ENCODE results near the gene EVC2.

Gene EVC2

DNA sequence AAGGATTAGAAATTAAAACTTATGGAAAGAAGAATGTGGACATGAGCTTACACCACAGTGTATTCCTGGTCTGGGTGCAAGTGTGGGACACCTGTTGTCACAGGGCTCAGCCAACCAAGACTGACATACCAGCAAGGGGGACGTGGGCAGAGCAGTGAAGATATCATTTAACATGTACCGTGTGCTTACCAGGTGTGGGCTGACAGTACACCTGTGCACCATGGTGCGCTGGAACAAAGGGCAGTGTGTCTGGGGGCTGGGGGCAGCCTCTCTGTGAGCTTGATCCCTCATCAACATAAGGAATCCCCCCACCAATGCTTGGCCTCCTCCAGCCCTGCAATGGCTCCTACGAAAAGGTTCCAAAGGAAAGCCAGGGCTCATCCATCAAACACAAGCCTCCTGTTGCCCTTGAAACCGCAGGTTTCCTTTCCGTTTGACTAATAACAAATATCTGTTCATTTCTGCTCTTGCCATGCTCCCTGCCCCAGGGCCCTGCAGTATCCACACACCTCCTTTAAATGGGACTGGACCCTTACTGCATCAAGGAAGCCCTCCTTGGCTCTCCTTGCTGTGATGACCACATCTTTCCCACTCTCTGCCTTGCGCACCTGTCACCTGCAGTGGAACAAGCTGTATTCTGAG is 16.7 kb downstream of the EVC2 start:
- TF ChIP-seq, protein P1, sequence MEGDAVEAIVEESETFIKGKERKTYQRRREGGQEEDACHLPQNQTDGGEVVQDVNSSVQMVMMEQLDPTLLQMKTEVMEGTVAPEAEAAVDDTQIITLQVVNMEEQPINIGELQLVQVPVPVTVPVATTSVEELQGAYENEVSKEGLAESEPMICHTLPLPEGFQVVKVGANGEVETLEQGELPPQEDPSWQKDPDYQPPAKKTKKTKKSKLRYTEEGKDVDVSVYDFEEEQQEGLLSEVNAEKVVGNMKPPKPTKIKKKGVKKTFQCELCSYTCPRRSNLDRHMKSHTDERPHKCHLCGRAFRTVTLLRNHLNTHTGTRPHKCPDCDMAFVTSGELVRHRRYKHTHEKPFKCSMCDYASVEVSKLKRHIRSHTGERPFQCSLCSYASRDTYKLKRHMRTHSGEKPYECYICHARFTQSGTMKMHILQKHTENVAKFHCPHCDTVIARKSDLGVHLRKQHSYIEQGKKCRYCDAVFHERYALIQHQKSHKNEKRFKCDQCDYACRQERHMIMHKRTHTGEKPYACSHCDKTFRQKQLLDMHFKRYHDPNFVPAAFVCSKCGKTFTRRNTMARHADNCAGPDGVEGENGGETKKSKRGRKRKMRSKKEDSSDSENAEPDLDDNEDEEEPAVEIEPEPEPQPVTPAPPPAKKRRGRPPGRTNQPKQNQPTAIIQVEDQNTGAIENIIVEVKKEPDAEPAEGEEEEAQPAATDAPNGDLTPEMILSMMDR (IDR thresholded peaks at IDR 0.05; ENCODE audit: control extremely low read depth, extremely low read depth, low read depth, missing control alignments): no peak
- DNase-seq (ENCODE audit: extremely low spot score): no peak
- CTCF ChIA-PET: no interaction called here
- POLR2A ChIA-PET: no interaction called here

DNA sequence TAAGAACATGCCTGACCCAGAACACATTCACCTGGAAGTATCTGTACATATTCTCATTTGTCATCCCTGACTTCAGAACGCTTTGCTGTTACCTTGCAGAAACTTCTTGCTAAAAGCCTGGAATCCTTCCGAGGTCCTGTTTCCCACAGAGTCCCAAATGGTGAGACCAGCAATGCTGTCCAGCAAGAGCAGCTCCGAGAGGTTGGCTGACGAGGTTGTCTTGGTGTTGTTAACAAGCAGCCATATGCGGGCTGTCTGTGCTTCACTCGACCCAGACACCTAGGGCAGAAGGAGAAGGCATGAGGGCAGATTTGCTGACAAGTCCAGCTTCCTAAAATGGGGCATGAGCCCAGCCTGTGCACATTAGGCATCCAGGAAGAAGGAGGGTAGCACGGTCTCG is 19.3 kb downstream of the EVC2 start:
- DNase-seq (ENCODE audit: extremely low spot score): no peak
- ChIA-PET POLR2A (no interaction called here), CTCF (interaction anchor here (1.0 kb wide), 1 partner anchor 20 kb away, joined by 3 read pairs; no protein-coding TSS in a partner anchor)
- TF ChIP-seq, protein P1 (IDR thresholded peaks at IDR 0.05; ENCODE audit: control extremely low read depth, extremely low read depth, low read depth, missing control alignments): no peak

DNA sequence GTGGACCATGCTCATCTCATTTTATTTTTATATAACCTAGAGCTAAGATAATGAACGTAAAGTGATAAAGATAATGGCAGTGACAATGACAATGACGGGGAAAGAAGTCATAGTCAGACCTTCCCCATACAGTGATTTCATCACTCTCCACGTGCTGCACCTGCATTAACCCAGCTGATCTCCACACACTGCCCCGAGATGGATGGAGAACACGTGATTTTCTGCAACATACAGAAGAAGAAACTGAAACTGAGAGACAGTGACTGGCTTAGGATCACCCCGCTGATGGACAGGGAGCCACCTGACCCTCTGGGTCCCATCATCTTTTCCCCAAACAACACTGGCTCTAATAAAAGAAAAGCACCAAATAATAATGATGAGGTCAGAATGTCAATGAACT is 22.0 kb downstream of the EVC2 start:
- POLR2A ChIA-PET: no interaction called here

DNA sequence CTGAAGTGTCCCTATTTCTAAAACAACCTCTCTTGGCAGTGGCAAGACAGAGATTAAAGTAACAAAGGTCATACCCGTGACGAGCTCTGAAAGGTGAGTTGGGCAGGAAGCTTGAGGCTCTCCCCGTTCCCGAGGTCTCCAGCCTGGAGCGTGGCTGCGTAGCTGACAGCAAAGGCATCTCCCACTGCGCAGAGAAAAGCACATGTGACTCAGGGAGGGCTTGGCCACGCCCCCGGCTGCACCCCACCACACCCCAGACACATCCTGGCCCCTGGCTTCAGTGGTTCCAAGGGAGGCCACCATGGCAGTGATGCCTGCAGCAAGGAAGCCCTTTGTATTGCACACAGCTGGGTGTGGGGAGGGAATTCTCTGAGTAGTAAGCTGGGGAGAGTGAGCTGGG is 23.1 kb downstream of the EVC2 start:
- POLR2A ChIA-PET: no interaction called here
- CTCF ChIA-PET: no interaction called here
- TF ChIP-seq, protein P1 (IDR thresholded peaks at IDR 0.05; ENCODE audit: control extremely low read depth, extremely low read depth, low read depth, missing control alignments): no peak
- DNase-seq (ENCODE audit: extremely low spot score): no peak

More for the DNA sequence above, 22.0 kb downstream of the EVC2 start:
- DNase-seq (ENCODE audit: extremely low spot score): no peak
- TF ChIP-seq, protein P1 (IDR thresholded peaks at IDR 0.05; ENCODE audit: control extremely low read depth, extremely low read depth, low read depth, missing control alignments): no peak
- CTCF ChIA-PET: no interaction called here

DNA sequence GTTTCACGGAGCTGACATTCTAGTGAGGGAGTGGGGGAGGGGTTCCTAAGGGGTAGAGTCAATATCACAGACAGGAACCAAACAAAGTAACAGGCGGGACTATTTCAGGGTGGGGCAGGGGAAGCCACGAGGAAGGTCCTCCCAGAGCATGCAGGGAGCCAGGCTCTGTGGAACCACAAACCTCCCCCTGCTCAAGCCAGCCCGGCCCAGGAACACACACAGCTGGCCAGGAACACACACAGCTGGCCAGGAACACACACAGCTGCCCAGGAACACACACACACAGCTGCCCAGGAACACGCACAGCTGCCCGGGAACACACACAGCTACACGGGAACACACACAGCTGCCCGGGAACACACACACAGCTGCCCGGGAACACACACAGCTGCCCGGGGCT is 24.8 kb downstream of the EVC2 start:
- ChIA-PET POLR2A (no interaction called here), CTCF (no interaction called here)
- TF ChIP-seq, protein P1 (IDR thresholded peaks at IDR 0.05; ENCODE audit: control extremely low read depth, extremely low read depth, low read depth, missing control alignments): no peak
- no peak for DNase-seq (ENCODE audit: extremely low spot score)

DNA sequence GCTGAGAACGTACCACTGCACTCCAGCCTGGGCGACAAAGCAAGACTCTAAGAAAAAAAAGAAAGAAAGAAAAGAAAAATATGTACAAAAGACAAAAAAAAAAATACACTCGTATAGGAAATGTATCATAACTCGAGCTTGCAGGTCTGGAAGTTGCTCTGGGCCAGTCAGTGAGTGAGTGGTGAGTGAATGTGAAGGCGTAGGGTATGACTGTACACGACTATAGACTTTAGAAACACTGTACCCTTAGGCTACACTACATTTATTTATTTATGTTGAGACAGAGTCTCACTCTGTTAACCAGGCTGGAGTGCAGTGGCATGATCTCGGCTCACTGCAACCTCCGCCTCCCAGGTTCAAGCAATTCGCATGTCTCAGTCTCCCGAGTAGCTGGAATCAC is 29.4 kb downstream of the EVC2 start:
- TF ChIP-seq, protein P1 (IDR thresholded peaks at IDR 0.05; ENCODE audit: control extremely low read depth, extremely low read depth, low read depth, missing control alignments): no peak
- no peak for DNase-seq (ENCODE audit: extremely low spot score)
- ChIA-PET CTCF (interaction anchor here (2.2 kb wide), 1 partner anchor 10 kb away, joined by 5 read pairs; no protein-coding TSS in a partner anchor), POLR2A (no interaction called here)

Measured in GM10248 (cell line).